AG04450 (cell line): ENCODE measurements around the gene XYLT1. TPM values are rescaled to one million over a fixed set of nuclear protein-coding genes. Genes with fewer than 3 reads are reported as not detected.

Experiments
- CTCF ChIA-PET: fragments of 300-600, 350-600 bp; formaldehyde crosslinking; extraction: SDS; loops from one replicate; lab custom pipeline; 2022; ENCODE audit warnings: antibody characterized with exemption, inconsistent platforms; lab: Charles Lee
- POLR2A ChIA-PET: fragments of 350-600 bp; formaldehyde crosslinking; extraction: SDS; loops from one replicate; lab custom pipeline; 2021; ENCODE audit warnings: antibody characterized with exemption, inconsistent platforms; lab: Yijun Ruan, JAX
- DNase-seq: peaks from one replicate; pipeline ENCODE4 v3.0.0-alpha.2; 2011; ENCODE audit warnings: low read depth, low spot score
- H3K27ac ChIP-seq: one replicate; pipeline ENCODE4 v1.5.1; 2012; ENCODE audit warnings: low read depth, low read length, control low read depth
- H3K27me3 ChIP-seq: one replicate; pipeline ENCODE4 v1.6.0; 2012; ENCODE audit warnings: low read length; ENCODE audit not compliant: control insufficient read depth, insufficient read depth
- H3K4me3 ChIP-seq: 2 replicates; pipeline ENCODE4 v1.5.1; 2011; ENCODE audit warnings: mild to moderate bottlenecking, low read depth, low read length, control low read depth
- H3K9me3 ChIP-seq: 2 replicates; pipeline ENCODE4 v1.5.1; 2012; ENCODE audit warnings: low read length; ENCODE audit not compliant: control insufficient read depth, insufficient read depth
- polyA plus RNA-seq: library from polyadenylated mRNA; depleted of rRNA; stranded (reverse); fragments of >200 nt; gene quantifications from 2 replicates; pipeline ENCODE4 v1.2.3, GENCODE V29; 2011
- TF ChIP-seq, protein P1 (sequence below): IDR thresholded peaks from 2 replicates; pipeline ENCODE4 v1.5.1; 2011; ENCODE audit warnings: low read depth, low read length, control low read depth, inconsistent platforms

The XYLT1 gene
- polyA plus RNA-seq, 1 experiment: 6.7 TPM

DNA sequence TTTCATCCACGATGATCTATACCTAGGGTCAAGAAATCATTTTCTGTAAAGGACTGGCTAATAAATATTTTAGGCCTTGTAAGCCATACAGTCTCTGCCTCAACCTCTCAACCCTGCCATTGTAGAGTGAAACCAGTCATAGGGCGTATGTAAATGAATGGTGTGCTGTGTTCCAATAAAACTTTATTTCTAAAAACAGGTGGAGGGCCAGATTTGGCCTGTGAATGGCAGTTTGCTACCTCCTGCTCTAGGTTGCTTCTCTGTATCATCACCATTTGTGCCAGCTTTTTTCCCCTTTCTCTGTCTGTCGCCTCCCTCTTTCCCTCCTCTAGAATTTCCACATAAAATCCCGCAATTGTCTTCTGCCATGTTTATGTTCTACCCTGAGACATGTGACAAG, 181.7 kb downstream of the XYLT1 start:
- Histone ChIP-seq H3K27ac (no peak overlapping the region), H3K27me3 (no peaks in the 10 kb centered on the region), H3K9me3 (peaks cover 3% of the 10 kb centered on the region; the same call in 1 of the 2 replicates), H3K4me3 (no peak overlapping the region)
- ChIA-PET CTCF (interaction anchor here (0.6 kb wide), 1 partner anchor 13 kb away, joined by 3 read pairs; no protein-coding TSS in a partner anchor), POLR2A (no interaction called here)
- TF ChIP-seq, protein P1, sequence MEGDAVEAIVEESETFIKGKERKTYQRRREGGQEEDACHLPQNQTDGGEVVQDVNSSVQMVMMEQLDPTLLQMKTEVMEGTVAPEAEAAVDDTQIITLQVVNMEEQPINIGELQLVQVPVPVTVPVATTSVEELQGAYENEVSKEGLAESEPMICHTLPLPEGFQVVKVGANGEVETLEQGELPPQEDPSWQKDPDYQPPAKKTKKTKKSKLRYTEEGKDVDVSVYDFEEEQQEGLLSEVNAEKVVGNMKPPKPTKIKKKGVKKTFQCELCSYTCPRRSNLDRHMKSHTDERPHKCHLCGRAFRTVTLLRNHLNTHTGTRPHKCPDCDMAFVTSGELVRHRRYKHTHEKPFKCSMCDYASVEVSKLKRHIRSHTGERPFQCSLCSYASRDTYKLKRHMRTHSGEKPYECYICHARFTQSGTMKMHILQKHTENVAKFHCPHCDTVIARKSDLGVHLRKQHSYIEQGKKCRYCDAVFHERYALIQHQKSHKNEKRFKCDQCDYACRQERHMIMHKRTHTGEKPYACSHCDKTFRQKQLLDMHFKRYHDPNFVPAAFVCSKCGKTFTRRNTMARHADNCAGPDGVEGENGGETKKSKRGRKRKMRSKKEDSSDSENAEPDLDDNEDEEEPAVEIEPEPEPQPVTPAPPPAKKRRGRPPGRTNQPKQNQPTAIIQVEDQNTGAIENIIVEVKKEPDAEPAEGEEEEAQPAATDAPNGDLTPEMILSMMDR: no peak
- no peak for DNase-seq

DNA sequence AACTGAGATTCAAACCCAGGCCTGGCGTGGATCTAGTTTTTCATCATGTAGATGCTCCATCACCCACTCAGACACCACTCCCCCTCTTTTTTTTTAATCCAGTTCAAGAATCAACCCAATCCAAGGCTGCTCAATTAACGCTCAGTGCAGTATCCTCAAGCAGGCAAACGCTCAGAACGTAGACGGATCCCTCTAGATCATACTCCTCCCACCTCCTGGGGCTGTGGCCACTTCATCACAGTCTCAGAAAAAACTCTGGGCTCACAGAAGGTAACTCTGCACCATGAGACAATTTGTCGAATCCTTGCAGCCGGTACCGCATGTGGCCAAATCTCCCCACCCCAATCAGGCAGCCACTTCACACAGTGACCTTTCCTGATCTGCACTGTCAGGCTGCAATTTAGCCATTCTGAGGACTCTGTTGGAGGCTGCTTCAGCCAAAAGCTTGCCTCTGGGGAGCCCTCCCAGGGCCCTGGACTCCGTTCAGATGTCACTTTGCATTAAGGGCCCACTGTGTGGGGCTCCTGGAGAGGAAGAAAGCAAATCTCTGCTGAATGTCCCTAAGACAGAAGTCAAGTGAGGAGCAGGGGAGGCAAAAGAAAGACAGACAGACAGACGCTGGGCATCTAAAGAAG, 183.5 kb downstream of the XYLT1 start:
- Histone ChIP-seq H3K27ac (no peak overlapping the region), H3K9me3 (peaks cover 3% of the 10 kb centered on the region; the same call in 1 of the 2 replicates), H3K4me3 (no peak overlapping the region), H3K27me3 (no peaks in the 10 kb centered on the region)
- DNase-seq: no peak
- ChIA-PET POLR2A (no interaction called here), CTCF (interaction anchor here (0.6 kb wide), 1 partner anchor 172 kb away, joined by 5 read pairs; no protein-coding TSS in a partner anchor)
- TF ChIP-seq, protein P1: no peak

DNA sequence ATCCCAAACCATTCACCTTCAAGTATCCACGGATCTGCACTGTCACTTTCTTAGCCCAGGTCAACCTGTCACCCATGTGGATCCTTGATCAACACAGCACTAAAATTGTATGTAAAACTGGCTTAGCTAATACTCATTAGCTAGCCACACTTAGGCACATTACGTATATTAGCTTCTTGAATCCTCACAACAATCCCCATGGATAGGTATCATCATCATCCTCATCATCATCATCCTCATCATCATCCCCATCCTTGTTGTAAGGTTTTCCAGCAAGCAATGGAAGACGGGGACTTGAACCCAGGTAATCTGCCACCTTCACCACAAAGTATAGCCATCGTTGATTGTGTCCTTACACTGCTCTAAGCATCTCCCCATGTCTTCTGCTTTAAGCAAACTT, 184.3 kb downstream of the XYLT1 start:
- H3K27me3 ChIP-seq: no peaks in the 10 kb centered on the region
- TF ChIP-seq, protein P1: no peak
- ChIA-PET POLR2A (interaction anchor here (0.7 kb wide), 1 partner anchor 229 kb away, joined by 3 read pairs; no protein-coding TSS in a partner anchor), CTCF (no interaction called here)
- H3K4me3 ChIP-seq: no peak overlapping the region
- no peak for DNase-seq
- H3K27ac ChIP-seq: no peak overlapping the region
- peaks cover 3% of the 10 kb centered on the region; the same call in 1 of the 2 replicates for H3K9me3 ChIP-seq

DNA sequence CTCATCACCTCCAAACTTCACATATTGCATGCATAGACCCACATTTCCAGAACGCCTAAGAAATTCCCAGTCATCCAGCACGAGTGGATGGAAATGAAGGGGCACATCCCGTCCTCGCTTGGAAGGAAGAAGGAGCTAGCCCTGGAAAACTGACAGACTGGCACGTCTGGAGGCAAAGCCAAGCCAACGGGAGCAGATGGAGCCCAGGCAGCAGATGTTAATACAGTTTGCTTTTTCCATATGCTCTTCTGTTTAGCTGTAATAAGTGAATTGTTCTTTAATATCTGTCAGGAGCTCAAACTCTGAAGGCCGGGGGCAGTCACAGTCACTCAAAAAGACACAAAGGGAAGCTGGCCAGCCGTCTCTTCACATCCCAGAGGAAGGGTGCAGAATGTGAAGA, 187.7 kb downstream of the XYLT1 start:
- CTCF ChIA-PET: interaction anchor here (1.3 kb wide), 1 partner anchor 296 kb away, joined by 4 read pairs; no protein-coding TSS in a partner anchor
- Histone ChIP-seq H3K9me3 (no peaks in the 10 kb centered on the region), H3K4me3 (no peak overlapping the region), H3K27ac (no peak overlapping the region), H3K27me3 (no peaks in the 10 kb centered on the region)
- no peak for DNase-seq
- TF ChIP-seq, protein P1: no peak
- POLR2A ChIA-PET: interaction anchor here (0.6 kb wide), 1 partner anchor 458 kb away, joined by 4 read pairs; no protein-coding TSS in a partner anchor

DNA sequence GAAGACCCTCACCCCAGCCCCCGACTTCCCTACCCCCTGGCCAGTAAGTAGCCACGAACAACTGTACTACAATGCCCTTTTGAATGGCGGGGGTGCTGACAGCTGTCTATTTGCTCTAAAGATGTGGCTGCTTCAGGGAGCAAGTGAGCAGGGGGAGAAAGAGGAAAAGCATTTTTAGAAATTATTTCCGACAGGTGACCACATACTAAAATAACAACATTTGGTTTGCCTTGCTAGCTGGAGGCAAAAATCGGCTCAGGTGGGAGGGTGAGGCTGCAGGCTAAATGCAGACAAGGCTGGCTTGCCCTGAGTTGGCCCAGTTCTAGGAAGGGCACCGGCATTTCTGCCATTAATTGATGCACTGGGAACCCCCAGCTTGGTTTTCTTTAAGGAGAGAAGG, 188.5 kb downstream of the XYLT1 start:
- ChIA-PET POLR2A (no interaction called here), CTCF (interaction anchor here (1.3 kb wide), 1 partner anchor 297 kb away, joined by 4 read pairs; no protein-coding TSS in a partner anchor)
- no peak overlapping the region for H3K4me3 ChIP-seq
- TF ChIP-seq, protein P1: no peak
- DNase-seq: no peak
- no peak overlapping the region for H3K27ac ChIP-seq
- H3K9me3 ChIP-seq: no peaks in the 10 kb centered on the region
- H3K27me3 ChIP-seq: no peaks in the 10 kb centered on the region
